Keratinocyte (primary cell): ENCODE results near the gene KIDINS220. TPM values are rescaled to one million over a fixed set of nuclear protein-coding genes. Genes with fewer than 3 reads are reported as not detected.

ENCODE experiments used
- DNase-seq: peaks from one replicate; pipeline ENCODE4 v3.0.0-alpha.2; 2011; ENCODE audit warnings: low read depth, missing footprints, low spot score
- FAIRE-seq: peaks from 2 replicates; lab custom pipeline; 2011; peaks lifted over from hg19 to GRCh38; lab: Jason Lieb, UNC
- H2AFZ ChIP-seq: 2 replicates; pipeline ENCODE4 v1.6.0; 2012; ENCODE audit warnings: low read length, control low read depth, inconsistent platforms; ENCODE audit not compliant: control insufficient read depth
- H3K27ac ChIP-seq: 2 replicates; pipeline ENCODE4 v1.5.1; 2011; ENCODE audit warnings: low read length; ENCODE audit not compliant: control insufficient read depth, insufficient read depth
- H3K27me3 ChIP-seq: 3 replicates; pipeline ENCODE4 v1.6.0; 2011; ENCODE audit warnings: low read length; ENCODE audit not compliant: control insufficient read depth, insufficient read depth; ENCODE audit errors: extremely low read depth
- H3K36me3 ChIP-seq, 2 experiments: 2 replicates in 1 of 2; 3 replicates in 1 of 2; pipeline ENCODE4 v1.5.1; 2011; ENCODE audit warnings: low read length in 2 of 2, mild to moderate bottlenecking in 1 of 2; ENCODE audit not compliant: control insufficient read depth in 2 of 2, insufficient read depth in 2 of 2; ENCODE audit errors: extremely low read depth in 1 of 2
- H3K4me1 ChIP-seq: 3 replicates; pipeline ENCODE4 v1.5.1; 2011; ENCODE audit warnings: low read length; ENCODE audit not compliant: control insufficient read depth, insufficient read depth; ENCODE audit errors: extremely low read depth
- H3K4me2 ChIP-seq: 3 replicates; pipeline ENCODE4 v1.6.0; 2011; ENCODE audit warnings: low read depth, low read length; ENCODE audit not compliant: control insufficient read depth, insufficient read depth; ENCODE audit errors: extremely low read depth
- H3K4me3 ChIP-seq, 3 experiments: fragments of 200-600 bp in 1 of 3; sonication (generic) in 1 of 3; 2 replicates in 2 of 3; 3 replicates in 1 of 3; pipeline ENCODE4 v1.5.1; 2011 to 2016; ENCODE audit warnings: low read length in 3 of 3, mild to moderate bottlenecking in 3 of 3, control low read depth in 2 of 3, inconsistent platforms in 1 of 3, low read depth in 1 of 3, mixed read lengths in 1 of 3, mixed run types in 1 of 3, moderate library complexity in 1 of 3; ENCODE audit not compliant: control insufficient read depth in 2 of 3, insufficient read depth in 2 of 3; ENCODE audit errors: extremely low read depth in 1 of 3
- H3K79me2 ChIP-seq: 2 replicates; pipeline ENCODE4 v1.6.0; 2012; ENCODE audit warnings: low read length; ENCODE audit not compliant: control insufficient read depth, insufficient read depth
- H3K9ac ChIP-seq: 3 replicates; pipeline ENCODE4 v1.6.0; 2011; ENCODE audit warnings: low read length; ENCODE audit not compliant: control insufficient read depth, insufficient read depth; ENCODE audit errors: extremely low read depth
- H3K9me1 ChIP-seq: 3 replicates; pipeline ENCODE4 v1.6.0; 2011; ENCODE audit warnings: low read length; ENCODE audit not compliant: control insufficient read depth, insufficient read depth; ENCODE audit errors: extremely low read depth
- H3K9me3 ChIP-seq: 2 replicates; pipeline ENCODE4 v1.5.1; 2012; ENCODE audit warnings: low read depth, low read length; ENCODE audit not compliant: control insufficient read depth
- H4K20me1 ChIP-seq: 3 replicates; pipeline ENCODE4 v1.6.0; 2011; ENCODE audit warnings: low read length; ENCODE audit not compliant: control insufficient read depth, insufficient read depth; ENCODE audit errors: extremely low read depth
- EZH2 ChIP-seq: IDR thresholded peaks from one replicate; pipeline ENCODE4 v1.6.1; 2012; ENCODE audit warnings: inconsistent platforms, mild to moderate bottlenecking, low read length, moderate library complexity
- dilution Hi-C: fragments of 300-500 bp; cut with MboI; formaldehyde crosslinking; loops from one replicate; pipeline ENCODE4 v1.7.0; 2020; ENCODE audit warnings: low sequenced_read_pairs; ENCODE audit not compliant: extremely low pct_ligation_motif_present
- polyA plus RNA-seq, 5 experiments: library from polyadenylated mRNA; depleted of rRNA in 3 of 5; stranded (reverse) in 3 of 5; stranded (forward) in 1 of 5; unstranded in 1 of 5; fragments of >200 nt; gene quantifications; 1 replicate in 1 of 5; 2 replicates in 3 of 5; 3 replicates in 1 of 5; pipeline versions ENCODE4 v1.2.1 to v1.2.3, GENCODE V29; 2011 to 2012; ENCODE audit warnings: missing spikeins in 2 of 5, low read depth in 1 of 5, low replicate concordance in 1 of 5
- TF ChIP-seq, protein P1 (sequence below), 3 experiments: IDR thresholded peaks in 1 of 3; conservative IDR thresholded peaks in 1 of 3; optimal IDR thresholded peaks in 1 of 3; 2 replicates in 2 of 3; 3 replicates in 1 of 3; pipeline versions ENCODE3 to v1.5.1; 2011; ENCODE audit warnings: low read length in 3 of 3, mild to moderate bottlenecking in 3 of 3, moderate library complexity in 2 of 3, control low read depth in 1 of 3, inconsistent platforms in 1 of 3; ENCODE audit not compliant: insufficient read depth in 2 of 3; ENCODE audit errors: extremely low read depth in 1 of 3

Gene KIDINS220
- polyA plus RNA-seq, 1 donor (not counting 4 experiments of a cell fraction or from before 2014, with no cell fraction given) = 28.8 TPM

- Histone ChIP-seq H3K4me3 (no peak overlapping the region), H3K36me3 (peaks cover 0 to 18% of the 10 kb centered on the region in 2 experiments), H3K79me2 (no peaks in the 10 kb centered on the region), H3K9me1 (no peaks in the 10 kb centered on the region), H4K20me1 (no peaks in the 10 kb centered on the region), H2AFZ (no peak overlapping the region), H3K4me2 (no peak overlapping the region), H3K9ac (no peak overlapping the region), H3K27me3 (no peaks in the 10 kb centered on the region), H3K27ac (no peak overlapping the region), H3K4me1 (peaks cover 4% of the 10 kb centered on the region), H3K9me3 (no peaks in the 10 kb centered on the region)
- TF ChIP-seq, protein P1, sequence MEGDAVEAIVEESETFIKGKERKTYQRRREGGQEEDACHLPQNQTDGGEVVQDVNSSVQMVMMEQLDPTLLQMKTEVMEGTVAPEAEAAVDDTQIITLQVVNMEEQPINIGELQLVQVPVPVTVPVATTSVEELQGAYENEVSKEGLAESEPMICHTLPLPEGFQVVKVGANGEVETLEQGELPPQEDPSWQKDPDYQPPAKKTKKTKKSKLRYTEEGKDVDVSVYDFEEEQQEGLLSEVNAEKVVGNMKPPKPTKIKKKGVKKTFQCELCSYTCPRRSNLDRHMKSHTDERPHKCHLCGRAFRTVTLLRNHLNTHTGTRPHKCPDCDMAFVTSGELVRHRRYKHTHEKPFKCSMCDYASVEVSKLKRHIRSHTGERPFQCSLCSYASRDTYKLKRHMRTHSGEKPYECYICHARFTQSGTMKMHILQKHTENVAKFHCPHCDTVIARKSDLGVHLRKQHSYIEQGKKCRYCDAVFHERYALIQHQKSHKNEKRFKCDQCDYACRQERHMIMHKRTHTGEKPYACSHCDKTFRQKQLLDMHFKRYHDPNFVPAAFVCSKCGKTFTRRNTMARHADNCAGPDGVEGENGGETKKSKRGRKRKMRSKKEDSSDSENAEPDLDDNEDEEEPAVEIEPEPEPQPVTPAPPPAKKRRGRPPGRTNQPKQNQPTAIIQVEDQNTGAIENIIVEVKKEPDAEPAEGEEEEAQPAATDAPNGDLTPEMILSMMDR (optimal IDR thresholded peaks at IDR 0.05 in 1 of 3, IDR thresholded peaks at IDR 0.05 in 1 of 3, conservative IDR thresholded peaks at IDR 0.05 in 1 of 3; ENCODE audit: extremely low read depth in 1 of 3, insufficient read depth in 2 of 3, low read length in 3 of 3) = no peak
- TF ChIP-seq EZH2 = no peak
- DNase-seq (no peak), FAIRE-seq (no peak)
- dilution Hi-C loops = no loop called here
Measured at GRCh38 chr2:8799004-8799403, 38.4 kb downstream of the KIDINS220 start.

DNA sequence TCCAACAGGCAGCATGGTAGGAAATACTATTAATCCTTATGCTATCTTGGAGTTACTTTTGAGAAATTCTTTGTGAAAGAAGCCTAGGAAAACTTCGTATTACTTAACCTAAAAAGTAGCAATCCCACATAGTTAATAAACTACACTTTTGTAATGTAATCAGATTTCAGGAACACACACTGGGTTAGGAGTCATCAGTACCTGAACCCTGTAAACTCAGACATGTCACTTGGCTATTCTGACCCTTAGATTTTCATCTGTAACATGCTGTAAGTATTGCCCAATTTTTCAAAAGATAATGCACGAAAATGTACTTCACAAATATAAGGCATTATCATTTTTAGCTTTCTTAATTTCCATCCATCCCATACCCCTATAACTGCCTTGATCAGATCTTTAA, 39.0 kb downstream of the KIDINS220 start:
- Histone ChIP-seq H3K4me2 (no peak overlapping the region), H3K9ac (no peak overlapping the region), H3K27ac (no peak overlapping the region), H3K4me3 (no peak overlapping the region), H3K36me3 (peaks cover 0 to 18% of the 10 kb centered on the region in 2 experiments), H4K20me1 (no peaks in the 10 kb centered on the region), H3K79me2 (no peaks in the 10 kb centered on the region), H3K27me3 (no peaks in the 10 kb centered on the region), H3K9me1 (no peaks in the 10 kb centered on the region), H3K9me3 (no peaks in the 10 kb centered on the region), H2AFZ (no peak overlapping the region), H3K4me1 (no peaks in the 10 kb centered on the region)
- TF ChIP-seq EZH2 = no peak
- TF ChIP-seq, protein P1 (optimal IDR thresholded peaks at IDR 0.05 in 1 of 3, IDR thresholded peaks at IDR 0.05 in 1 of 3, conservative IDR thresholded peaks at IDR 0.05 in 1 of 3; ENCODE audit: extremely low read depth in 1 of 3, insufficient read depth in 2 of 3, low read length in 3 of 3) = no peak
- FAIRE-seq = no peak
- DNase-seq = no peak
- dilution Hi-C loops = no loop called here
